GM12891 (cell line): ENCODE results near the gene MTPN.

ENCODE experiments used
- PAX5 ChIP-seq: IDR thresholded peaks from 2 replicates; pipeline ENCODE4 v1.6.1; 2011; ENCODE audit warnings: low read length, moderate library complexity, mild to moderate bottlenecking; ENCODE audit not compliant: insufficient read depth, severe bottlenecking
- POLR2A ChIP-seq: IDR thresholded peaks from 2 replicates; pipeline ENCODE4 v1.6.1; 2011; ENCODE audit warnings: low read depth, low read length, control low read depth
- POLR2AphosphoS5 ChIP-seq: IDR thresholded peaks from 2 replicates; pipeline ENCODE4 v1.6.1; 2011; ENCODE audit warnings: low read depth, low read length, control low read depth
- POU2F2 ChIP-seq: IDR thresholded peaks from 2 replicates; pipeline ENCODE4 v1.6.1; 2011; ENCODE audit warnings: low read depth, mild to moderate bottlenecking, control low read depth, low read length, moderate library complexity
- SPI1 ChIP-seq: IDR thresholded peaks from 2 replicates; pipeline ENCODE4 v1.6.1; 2011; ENCODE audit warnings: low read depth, low read length, control low read depth
- TAF1 ChIP-seq: IDR thresholded peaks from 2 replicates; pipeline ENCODE4 v1.6.1; 2011; ENCODE audit warnings: low read depth, low read length, control low read depth

DNA sequence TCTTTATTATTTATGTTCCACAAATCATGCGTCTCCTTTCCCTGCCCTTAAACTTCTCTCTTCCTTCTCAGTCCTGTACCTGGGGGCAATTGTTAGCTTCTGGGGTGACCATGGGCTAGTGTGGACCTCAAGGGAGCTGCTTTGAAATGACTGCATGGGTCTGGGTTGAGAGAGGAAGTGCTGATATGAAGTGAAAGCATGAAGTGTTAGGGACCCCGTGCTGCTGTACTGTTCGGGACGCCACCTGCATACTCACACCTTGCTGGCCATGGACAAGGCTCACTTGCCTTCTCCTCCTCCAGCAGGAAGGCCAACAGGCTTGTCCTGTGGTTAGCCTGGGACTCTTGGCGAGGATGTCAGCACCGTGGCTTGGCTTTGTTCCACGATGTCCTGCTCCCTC lies 56.7 kb downstream of the MTPN start:
- TF ChIP-seq POLR2A (no peak), POLR2AphosphoS5 (no peak), SPI1 (peak; percentile 75), TAF1 (no peak), PAX5 (no peak), POU2F2 (no peak)
